Muscle of arm (tissue), 14 donors: ENCODE measurements around the gene GNB1. TPM values are rescaled to one million over a fixed set of nuclear protein-coding genes. Genes with fewer than 3 reads are reported as not detected.
"Not testable (repeated sequence)": the region's sequence is repeated elsewhere in the genome, so short reads cannot be mapped to it uniquely, and the experiment has no call there.

ENCODE experiments used
- DNase-seq: peaks from one replicate; pipeline ENCODE4 v3.0.0-alpha.2; 2013
- long read RNA-seq, 11 donors: transcript quantifications; one replicate each; lab custom pipeline, GENCODE V29; 2026
- polyA plus RNA-seq, 12 donors: library from polyadenylated mRNA; unstranded; fragments of 120-200 nt; gene quantifications; one replicate each; pipeline ENCODE4 v1.2.1, GENCODE V29; 2013; ENCODE audit not compliant: insufficient read length in 12 of 12

The GNB1 gene
- polyA plus RNA-seq, result 100 to 1,000 TPM; 158 to 259 (median 178) TPM
- long read RNA-seq, donor 1, transcript GNB1-201 (12 exons, 3,132 nt), result major isoform, 26 of 62 reads
- long read RNA-seq, donor 1, transcript GNB1-209 (11 exons, 3,145 nt), result minor isoform, 7 of 62 reads
- long read RNA-seq, donor 1, partial matches to known transcripts, result 27 of 62 reads
- long read RNA-seq, donor 1, other reads (novel, unspliced or antisense), result 0 of 62 reads
- long read RNA-seq, donor 2, transcript GNB1-209 (11 exons, 3,145 nt), result minor isoform, 7 of 42 reads
- long read RNA-seq, donor 2, transcript GNB1-201 (12 exons, 3,132 nt), result major isoform, 26 of 42 reads
- long read RNA-seq, donor 2, partial matches to known transcripts, result 6 of 42 reads
- long read RNA-seq, donor 2, other reads (novel, unspliced or antisense), result 0 of 42 reads
- long read RNA-seq, donor 3, transcript GNB1-201 (12 exons, 3,132 nt), result major isoform, 9 of 32 reads
- long read RNA-seq, donor 3, partial matches to known transcripts, result 20 of 32 reads
- long read RNA-seq, donor 3, other reads (novel, unspliced or antisense), result 0 of 32 reads
- long read RNA-seq, donor 4, transcript GNB1-201 (12 exons, 3,132 nt), result major isoform, 11 of 24 reads
- long read RNA-seq, donor 4, partial matches to known transcripts, result 11 of 24 reads
- long read RNA-seq, donor 4, other reads (novel, unspliced or antisense), result 0 of 24 reads
- long read RNA-seq, donor 5, transcript GNB1-209 (11 exons, 3,145 nt), result minor isoform, 10 of 91 reads
- long read RNA-seq, donor 5, transcript GNB1-201 (12 exons, 3,132 nt), result major isoform, 32 of 91 reads
- long read RNA-seq, donor 5, partial matches to known transcripts, result 40 of 91 reads
- long read RNA-seq, donor 5, other reads (novel, unspliced or antisense), result 8 of 91 reads
- long read RNA-seq, donor 6, transcript GNB1-209 (11 exons, 3,145 nt), result minor isoform, 6 of 32 reads
- long read RNA-seq, donor 6, transcript GNB1-201 (12 exons, 3,132 nt), result major isoform, 9 of 32 reads
- long read RNA-seq, donor 6, partial matches to known transcripts, result 16 of 32 reads
- long read RNA-seq, donor 6, other reads (novel, unspliced or antisense), result 0 of 32 reads
- long read RNA-seq, donor 7, transcript GNB1-201 (12 exons, 3,132 nt), result major isoform, 11 of 24 reads
- long read RNA-seq, donor 7, partial matches to known transcripts, result 11 of 24 reads
- long read RNA-seq, donor 7, other reads (novel, unspliced or antisense), result 0 of 24 reads
- long read RNA-seq, donor 8, transcript GNB1-209 (11 exons, 3,145 nt), result minor isoform, 5 of 120 reads
- long read RNA-seq, donor 8, transcript GNB1-201 (12 exons, 3,132 nt), result major isoform, 31 of 120 reads
- long read RNA-seq, donor 8, partial matches to known transcripts, result 84 of 120 reads
- long read RNA-seq, donor 8, other reads (novel, unspliced or antisense), result 0 of 120 reads
- long read RNA-seq, donor 9, transcript GNB1-201 (12 exons, 3,132 nt), result major isoform, 8 of 32 reads
- long read RNA-seq, donor 9, partial matches to known transcripts, result 20 of 32 reads
- long read RNA-seq, donor 9, other reads (novel, unspliced or antisense), result 0 of 32 reads
- long read RNA-seq, donor 10, transcript GNB1-201 (12 exons, 3,132 nt), result major isoform, 24 of 89 reads
- long read RNA-seq, donor 10, transcript GNB1-209 (11 exons, 3,145 nt), result minor isoform, 8 of 89 reads
- long read RNA-seq, donor 10, partial matches to known transcripts, result 57 of 89 reads
- long read RNA-seq, donor 10, other reads (novel, unspliced or antisense), result 0 of 89 reads
- long read RNA-seq, donor 11, transcript GNB1-201 (12 exons, 3,132 nt), result major isoform, 32 of 72 reads
- long read RNA-seq, donor 11, partial matches to known transcripts, result 37 of 72 reads
- long read RNA-seq, donor 11, other reads (novel, unspliced or antisense), result 0 of 72 reads

DNA sequence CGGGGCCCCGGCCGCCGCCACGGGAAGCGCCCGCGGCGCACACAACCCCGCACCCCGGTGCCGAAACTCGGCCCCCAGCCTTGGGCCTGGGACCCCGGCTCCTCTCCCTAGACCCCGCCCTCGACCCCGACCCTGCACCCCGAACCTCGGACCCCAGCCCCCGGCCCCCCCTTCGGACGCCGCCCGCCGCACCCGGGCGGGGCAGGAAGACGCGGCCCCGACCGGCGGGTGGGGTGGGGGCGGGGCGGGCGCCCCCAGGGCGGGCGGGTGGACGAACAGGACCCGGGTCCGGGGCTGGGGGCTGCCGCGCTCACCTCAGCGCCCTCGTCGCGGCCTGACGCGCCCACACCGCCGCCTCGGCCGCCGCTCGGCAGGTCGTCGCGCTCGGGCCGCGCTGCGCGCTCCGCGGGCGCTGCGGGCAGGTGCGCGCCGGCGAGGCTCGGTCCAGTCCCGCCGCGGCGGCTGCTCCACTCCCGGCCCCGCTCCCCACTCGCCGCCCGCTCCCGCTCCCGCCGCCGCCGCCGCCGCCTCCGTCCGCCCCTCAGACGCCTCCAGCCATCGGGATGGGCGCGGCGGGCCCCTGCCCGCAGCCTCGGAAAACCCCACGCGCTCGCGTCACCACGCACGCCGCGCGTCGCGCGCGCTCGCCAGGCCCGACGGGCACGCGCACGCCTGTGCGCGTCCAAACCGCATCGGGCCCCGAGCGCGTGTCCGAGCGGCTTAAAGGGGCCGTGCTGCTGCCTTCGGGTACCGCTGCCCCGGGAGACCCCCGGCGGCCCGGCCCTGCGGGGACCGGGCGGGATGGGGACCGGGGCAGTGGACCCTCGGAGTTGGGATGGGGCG, at the start of gene GNB1:
Gene GNB1, minus strand, starts transcription at position 582 of the 843 bp plus-strand sequence. CDS start 65,634 bp downstream, outside the sequence.
- DNase-seq, result peak; percentile 89

DNA sequence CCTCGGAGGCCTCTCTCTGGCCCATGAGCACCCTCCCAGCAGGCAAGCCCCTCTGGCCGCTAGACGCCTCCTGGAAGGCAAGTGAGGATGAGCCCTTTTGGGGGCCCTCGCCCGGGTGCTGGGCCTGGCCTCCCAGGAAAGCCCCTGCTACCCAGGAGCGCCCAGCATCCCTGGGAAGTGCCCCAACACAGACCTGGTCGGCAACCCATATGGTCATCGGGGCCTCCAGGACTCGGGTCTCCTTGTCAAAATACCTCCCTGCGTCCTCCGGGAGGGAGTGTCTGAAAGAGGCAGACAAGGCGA, 49.2 kb upstream of the GNB1 start:
- no peak for DNase-seq

DNA sequence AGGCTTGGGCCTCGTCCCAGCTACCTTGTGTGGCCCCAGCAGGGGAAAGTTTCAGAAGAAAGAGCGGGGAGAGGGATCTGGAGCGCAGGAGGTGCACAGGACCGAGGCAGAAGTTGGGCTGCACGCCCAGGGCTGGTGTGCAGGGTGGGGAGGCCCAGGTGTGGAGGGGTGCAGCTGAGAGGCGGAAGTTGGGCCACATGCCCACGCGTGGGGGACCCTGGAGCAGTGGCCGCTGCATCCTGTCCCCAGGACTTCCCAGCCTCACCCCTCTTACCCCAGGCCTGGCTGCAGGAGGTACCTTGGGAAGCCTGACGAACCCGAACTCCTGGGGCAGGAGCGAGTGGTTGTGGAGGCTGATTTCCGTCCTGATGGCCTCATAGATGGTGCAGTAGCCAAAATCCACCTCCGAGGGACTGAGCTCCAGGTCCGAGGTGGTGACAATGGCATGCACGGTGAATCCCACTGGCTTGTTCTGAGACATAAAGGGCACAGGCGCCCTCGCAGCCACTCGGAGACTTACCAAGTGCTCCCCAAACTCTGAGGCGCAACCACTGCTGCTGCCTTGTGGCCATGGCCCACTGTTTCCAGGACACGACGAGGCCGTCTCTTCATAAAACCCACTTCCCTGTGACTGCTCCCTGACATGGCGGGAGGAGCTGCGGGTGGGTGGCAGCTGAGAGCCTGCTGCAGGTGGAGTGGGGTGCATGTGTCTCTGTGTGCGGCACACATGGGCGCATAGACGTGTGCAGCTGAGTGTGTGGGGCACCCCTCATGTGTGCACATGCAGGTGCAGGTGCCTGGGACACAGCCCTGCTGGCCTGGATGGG, 48.6 kb upstream of the GNB1 start:
- DNase-seq, result no peak

DNA sequence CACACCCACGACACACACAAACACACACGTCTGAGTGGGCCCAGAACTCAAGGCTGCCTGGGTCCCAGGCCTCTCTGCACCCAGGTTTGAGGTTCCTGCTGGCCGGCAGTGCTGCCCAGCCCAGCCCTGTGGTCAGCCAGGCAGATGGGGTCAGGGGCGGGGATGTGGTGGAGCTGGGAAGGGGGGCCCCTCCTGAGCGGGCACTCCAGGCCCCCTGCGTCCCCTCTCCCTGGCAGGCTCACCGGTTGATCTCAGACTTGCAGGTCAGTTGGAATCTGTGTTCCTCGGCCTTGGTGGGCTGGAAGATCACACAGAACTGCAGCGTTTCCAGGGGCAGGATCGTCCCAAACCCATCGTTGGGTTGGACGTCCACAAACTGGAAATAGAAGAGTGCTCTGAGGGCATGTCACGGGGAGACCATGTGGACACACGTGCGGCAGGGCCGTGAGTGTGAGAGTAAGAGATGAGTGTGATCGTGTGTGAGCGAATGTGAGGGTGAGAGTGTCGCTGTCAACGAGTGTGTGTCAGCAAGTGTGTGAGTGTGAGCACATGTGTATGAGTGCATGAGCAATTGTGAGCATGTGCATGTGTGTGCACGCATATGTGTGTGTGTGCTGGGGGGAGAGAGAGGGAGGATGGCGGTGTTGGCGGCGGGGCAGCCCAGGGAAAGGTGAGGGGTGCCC, 47.9 kb upstream of the GNB1 start:
- no peak for DNase-seq

DNA sequence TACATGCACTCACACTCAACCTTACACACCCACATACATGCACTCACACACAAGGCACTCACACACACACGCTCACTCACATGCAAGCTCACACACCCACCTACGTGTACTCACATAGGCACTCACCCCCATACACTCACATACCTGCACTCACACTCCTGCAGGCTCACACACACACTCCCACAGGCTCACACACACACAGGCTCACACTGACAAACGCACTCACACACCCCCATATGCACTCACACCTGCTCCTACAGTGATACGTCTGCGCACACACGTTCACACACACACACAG, 47.3 kb upstream of the GNB1 start:
- DNase-seq, result no peak

DNA sequence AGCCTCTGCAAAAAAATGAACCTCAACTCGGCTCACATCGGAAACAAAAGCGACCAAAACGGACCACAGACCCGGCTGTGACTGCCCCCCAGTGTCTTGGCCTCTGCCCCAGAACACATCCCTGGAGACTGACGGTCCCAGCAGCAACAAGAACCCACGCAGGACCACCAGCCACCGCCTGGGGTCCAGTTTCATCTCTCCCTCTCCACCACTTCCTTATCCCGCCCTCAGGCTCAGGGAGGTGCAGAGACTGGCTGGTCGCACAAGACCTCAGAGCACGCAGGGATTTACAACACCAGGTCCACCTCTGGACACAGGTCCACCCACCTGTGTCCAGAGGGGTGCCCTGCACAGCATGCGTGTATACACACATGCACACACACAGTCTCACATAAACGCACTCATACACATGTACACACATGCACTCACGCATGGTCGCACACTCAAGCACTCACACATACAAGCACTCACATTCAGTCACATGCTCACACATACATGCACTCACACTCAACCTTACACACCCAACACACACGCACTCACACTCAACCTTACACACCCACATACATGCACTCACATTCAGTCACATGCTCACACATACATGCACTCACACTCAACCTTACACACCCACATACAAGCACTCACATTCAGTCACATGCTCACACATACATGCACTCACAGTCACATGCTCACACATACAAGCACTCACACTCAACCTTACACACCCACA, 46.8 kb upstream of the GNB1 start:
- no peak for DNase-seq

DNA sequence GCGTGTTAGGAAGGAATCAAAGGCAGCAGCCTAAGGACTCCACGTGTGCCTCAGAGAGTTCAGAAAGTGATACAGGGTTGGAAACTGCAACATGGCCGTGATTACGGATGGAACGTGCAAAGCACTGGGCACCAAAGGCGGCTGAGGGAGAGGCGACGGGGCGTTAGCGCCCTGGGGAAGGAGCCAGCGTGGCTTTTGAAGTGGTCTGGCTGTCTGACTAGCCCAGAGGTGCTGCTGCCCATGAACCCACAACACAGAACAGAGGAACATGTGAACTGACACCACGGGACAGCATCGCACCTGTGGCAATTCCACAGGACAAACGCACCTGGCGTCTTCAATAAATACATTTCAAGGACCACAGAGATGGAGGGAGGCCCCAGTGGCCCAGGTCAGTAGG, 46.2 kb upstream of the GNB1 start:
- DNase-seq, result no peak

DNA sequence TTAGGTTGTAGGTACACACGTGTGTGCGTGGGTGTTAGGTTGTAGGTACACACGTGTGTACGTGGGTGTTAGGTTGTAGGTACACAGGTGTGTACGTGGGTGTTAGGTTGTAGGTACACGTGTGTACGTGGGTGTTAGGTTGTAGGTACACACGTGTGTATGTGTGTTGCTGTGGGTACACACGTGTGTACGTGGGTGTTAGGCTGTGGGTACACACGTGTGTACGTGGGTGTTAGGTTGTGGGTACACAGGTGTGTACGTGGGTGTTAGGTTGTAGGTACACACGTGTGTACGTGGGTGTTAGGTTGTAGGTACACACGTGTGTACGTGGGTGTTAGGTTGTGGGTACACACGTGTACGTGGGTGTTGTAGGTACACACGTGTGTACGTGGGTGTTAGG, 44.0 kb upstream of the GNB1 start:
- not testable (repeated sequence) for DNase-seq

DNA sequence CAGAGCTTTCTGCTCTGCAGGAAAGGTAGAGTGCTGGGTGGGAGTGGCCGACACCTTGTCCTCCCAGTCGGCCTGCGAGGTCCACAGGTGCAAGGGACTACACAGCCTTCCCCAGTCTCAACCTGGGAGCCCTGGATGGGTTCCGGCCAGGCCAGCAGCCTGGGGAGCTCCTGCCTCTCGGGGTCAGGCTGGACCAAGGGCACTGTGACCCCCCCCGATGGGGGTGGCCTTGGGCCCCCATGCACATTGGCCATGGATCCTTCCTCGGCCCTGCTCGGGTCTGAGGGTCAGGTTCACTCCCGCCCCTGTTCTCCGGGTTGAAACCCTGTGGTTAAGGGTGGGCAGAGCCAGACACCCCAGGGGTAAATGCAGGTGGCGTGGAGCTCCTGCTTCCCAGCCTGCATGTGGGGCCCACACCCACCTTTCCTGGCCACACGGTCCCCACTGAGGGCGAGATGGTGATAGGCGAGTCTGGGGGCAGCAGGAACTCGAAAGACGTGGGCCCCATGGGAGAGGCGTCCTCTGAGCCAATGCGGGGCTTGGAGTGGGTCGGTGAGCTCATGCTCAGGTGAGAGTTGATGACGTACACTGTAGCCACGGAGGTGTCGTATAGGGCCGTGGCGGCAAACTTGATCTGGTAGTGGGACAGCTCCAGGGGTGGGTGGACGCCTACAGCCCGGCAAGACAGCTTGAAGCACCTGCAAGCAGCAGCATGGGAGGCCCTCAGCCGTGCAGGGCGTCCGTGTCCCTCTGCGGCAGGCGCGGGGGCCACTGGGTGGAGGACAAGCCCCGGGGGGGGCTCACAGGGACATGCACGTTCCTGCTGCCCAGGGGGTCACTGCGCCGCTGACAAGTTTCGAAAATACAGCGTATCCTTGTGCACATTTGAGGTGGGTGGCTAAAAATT, 39.0 kb upstream of the GNB1 start:
- no peak for DNase-seq

DNA sequence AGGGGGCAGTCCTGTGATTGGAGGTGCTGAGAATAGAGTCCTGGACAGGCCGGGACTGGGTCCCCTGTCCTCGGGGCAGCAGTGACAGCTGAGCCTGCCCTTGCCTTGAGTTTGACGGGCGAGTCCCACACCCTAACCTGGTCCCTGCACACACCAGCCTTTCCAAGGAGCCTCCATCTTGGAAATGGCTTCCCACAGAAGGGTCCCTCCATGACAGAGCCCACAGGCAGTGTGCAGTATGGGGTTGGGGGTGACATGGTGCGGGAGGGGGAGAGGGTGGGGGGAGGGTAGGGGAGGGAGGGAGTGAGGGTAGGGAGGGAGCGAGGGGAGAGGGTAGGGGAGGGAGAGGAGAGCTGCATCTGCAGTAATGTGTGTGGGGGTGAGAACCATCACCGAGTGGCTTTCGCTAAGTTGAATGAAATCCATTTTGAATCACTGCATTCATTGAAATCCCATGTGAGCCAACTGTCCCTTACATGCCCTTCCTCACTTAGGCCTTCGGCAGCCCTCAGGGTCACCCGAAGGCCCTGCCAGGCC, 38.3 kb upstream of the GNB1 start:
- DNase-seq, result no peak

DNA sequence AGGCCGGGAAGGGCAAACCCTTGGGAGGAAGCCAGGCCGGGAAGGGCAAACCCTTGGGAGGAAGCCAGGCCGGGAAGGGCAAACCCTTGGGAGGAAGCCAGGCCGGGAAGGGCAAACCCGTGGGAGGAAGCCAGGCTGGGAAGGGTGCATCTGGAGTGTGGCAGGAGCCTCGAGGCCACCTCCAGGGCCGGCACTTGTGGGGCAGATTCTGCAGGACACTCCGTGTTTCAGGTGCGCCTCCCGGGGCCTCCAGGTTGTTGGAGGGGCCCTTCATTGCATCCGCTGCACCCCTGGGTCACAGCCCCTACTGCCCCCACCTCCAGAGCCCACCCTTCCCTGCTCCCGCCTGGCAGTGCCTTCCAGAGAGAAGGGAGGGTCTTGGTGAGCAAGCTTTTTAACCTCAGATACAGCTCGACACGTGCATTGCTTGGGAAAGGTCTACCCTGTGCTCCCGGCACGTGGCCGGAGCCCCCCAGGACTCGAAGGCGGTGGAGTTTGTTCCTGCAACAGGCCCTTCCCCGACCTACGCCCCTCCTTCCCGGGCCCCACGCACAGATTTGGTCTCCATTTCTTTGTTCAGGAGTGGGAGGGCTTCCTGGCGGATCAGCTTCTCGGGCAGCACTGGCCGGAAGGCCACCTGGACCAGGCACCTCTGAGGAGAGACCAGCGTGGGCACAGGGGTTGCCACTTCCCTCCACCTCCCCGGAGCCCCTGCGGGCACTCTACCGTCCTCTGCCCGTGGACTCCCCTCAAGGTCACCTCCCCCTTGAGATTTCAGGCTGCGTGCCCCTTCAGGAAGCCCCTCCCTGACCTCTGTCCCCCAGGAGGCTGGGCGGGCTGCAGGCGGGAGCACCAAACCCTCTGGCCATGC, 37.6 kb upstream of the GNB1 start:
- DNase-seq, result no peak

DNA sequence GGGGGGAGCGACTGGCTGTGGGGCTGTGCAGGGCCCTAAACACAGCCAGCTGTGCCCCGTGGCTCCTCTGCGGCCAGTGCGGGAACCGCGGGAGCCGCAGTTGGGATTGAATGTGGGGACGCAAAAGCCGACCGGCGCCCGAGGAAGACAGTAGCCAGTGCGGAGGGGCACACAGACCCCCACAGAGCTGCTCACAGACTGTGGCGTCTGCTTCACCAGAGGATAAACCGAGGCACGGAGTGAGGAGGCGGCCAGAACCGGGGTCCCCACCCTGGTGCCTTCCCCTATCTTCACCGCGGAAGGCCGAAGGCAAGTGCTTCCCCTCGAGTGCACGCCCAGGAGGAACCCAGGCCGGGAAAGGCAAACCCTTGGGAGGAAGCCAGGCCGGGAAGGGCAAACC, 36.9 kb upstream of the GNB1 start:
- no peak for DNase-seq

DNA sequence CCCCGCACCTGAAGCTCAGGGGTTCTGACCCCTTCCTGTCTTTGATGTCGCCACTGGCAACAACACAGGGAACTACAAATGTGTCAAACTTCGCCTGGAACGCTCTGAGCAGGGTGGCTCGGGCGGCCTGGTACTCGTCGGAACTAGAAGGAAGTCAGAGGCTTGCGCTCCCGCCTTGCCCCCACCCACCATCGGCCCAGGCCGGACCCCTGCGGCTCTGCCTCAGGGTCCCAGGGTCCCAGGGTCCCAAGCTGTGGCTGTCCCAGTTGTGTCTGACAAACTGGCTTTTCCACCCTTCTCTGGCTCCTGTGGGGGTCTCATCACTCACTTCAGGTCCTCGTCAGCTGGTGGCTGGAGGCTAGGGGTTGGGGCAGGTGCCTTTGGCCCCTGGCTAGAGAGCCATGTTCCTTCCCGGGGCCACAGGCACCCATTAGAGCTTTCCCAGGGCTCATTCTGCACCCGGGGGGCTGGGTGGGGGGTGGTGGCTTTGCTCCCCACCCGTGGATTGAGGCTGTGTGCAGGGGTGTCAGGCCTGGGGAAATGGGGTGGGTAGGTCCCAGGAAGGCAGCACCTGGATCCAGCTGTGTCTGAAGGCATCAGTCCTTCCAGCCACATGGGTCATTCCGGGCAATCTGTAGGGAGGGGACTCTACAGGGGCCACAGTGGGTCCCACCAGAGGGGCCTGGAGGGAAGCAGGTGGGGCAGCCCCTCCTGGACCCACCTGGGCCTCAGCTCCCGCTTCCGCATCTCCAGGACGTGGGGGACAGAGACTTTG, 36.2 kb upstream of the GNB1 start:
- no peak for DNase-seq

DNA sequence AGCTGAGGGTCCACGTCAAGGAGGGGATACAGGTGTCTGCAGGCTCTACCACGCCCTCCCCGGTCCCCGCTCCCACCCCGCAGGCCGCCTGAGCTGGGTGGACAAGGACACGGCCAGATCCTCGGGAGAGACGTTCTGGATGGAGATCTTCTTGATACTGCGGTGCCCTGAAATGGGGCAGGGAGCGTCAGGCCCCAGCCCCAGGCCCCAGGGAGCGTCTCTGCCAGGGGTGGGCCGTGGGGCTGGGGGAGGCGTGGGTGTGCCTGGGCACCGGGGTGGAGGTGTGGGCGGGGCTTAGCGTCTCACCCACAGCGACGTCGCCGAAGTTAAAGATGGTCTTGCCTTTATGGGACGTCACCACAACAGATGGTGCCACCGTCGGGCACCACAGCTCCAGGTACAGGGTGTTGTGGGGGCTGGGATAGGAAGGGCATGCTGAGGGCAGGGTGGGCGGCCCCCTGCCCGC, 35.5 kb upstream of the GNB1 start:
- no peak for DNase-seq
